Esophagus squamous epithelium (tissue), 5 donors: ENCODE results near the gene TNNC2. TPM values are rescaled to one million over a fixed set of nuclear protein-coding genes. Genes with fewer than 3 reads are reported as not detected.

ENCODE experiments used
- DNase-seq: peaks from one replicate; lab custom pipeline; 2025; lab: John Stamatoyannopoulos, UW
- H3K27ac ChIP-seq, 4 donors: fragments of 200-600 bp; sonication (generic); one replicate each; pipeline ENCODE4 v1.5.1; 2016 to 2019; ENCODE audit warnings: mild to moderate bottlenecking in 1 of 4
- H3K27me3 ChIP-seq, 4 donors: fragments of 200-600 bp; sonication (generic); 1 replicate in 3 of 4; 2 replicates in 1 of 4; pipeline versions ENCODE4 v1.5.1 to v1.6.0; 2017 to 2021; ENCODE audit warnings: antibody characterized with exemption in 1 of 4
- H3K36me3 ChIP-seq, 3 donors: fragments of 200-600 bp; sonication (generic); one replicate each; pipeline ENCODE4 v1.5.1; 2016 to 2019
- H3K4me1 ChIP-seq, 3 donors: fragments of 200-600 bp; sonication (generic); one replicate each; pipeline ENCODE4 v1.5.1; 2017 to 2019
- H3K4me3 ChIP-seq, 4 donors: fragments of 200-600 bp; sonication (generic); 1 replicate in 3 of 4; 2 replicates in 1 of 4; pipeline ENCODE4 v1.5.1; 2016 to 2019; ENCODE audit warnings: mild to moderate bottlenecking in 2 of 4, moderate library complexity in 1 of 4
- H3K9me3 ChIP-seq, 3 donors: fragments of 200-600 bp; sonication (generic); one replicate each; pipeline ENCODE4 v1.5.1; 2016 to 2019
- CTCF ChIP-seq, 6 experiments: fragments of 450-650 bp in 4 of 6; fragments of 200-600 bp in 2 of 6; sonication (generic) in 2 of 6; IDR thresholded peaks; one replicate each; pipeline ENCODE4 v1.5.1; 2016 to 2019; ENCODE audit warnings: antibody characterized with exemption in 6 of 6, mild to moderate bottlenecking in 4 of 6, moderate library complexity in 4 of 6
- POLR2A ChIP-seq, 4 donors: fragments of 450-650 bp; IDR thresholded peaks; one replicate each; pipeline ENCODE4 v1.6.1; 2017; ENCODE audit warnings: antibody characterized with exemption in 4 of 4, mild to moderate bottlenecking in 4 of 4, moderate library complexity in 3 of 4
- WGBS, 2 donors: methylation state at CpG; one replicate each; pipeline ENCODE4 v1.1.5; 2018; 5-methylcytosine and 5-hydroxymethylcytosine counted together
- intact Hi-C: fragments of 100-400 bp; cut with DNase I; formaldehyde crosslinking; loops from one replicate; pipeline ENCODE4 v1.15.0; 2022
- total RNA-seq, 4 donors: library from RNA; depleted of rRNA; stranded (reverse); fragments of >200 nt; gene quantifications; one replicate each; pipeline ENCODE4 v1.1.0, GENCODE V29; 2016
- donor health status: DM: yes; HTN: yes; CAD: no.

The TNNC2 gene
- total RNA-seq, 4 donors from 2014 or later = 1.1 TPM; not detected in 3

GRCh38 chr20:45782890-45783289 lies 44.2 kb downstream of the TNNC2 start:
- Histone ChIP-seq H3K9me3 (no peaks in the 10 kb centered on the region), H3K27ac (peak overlapping the region in 2 of 4 donors; percentile 78 to 85), H3K36me3 (no peaks in the 10 kb centered on the region), H3K4me3 (no peak overlapping the region), H3K4me1 (peaks cover 31 to 81% (median 51%) of the 10 kb centered on the region in 3 donors), H3K27me3 (no peaks in the 10 kb centered on the region)
- WGBS, 2 donors = 39 to 59% methylated on average over 4 of the region's 4 CpGs
- intact Hi-C loops = no loop called here
- no peak for DNase-seq
- TF ChIP-seq CTCF (IDR thresholded peaks at IDR 0.05) (no peak), POLR2A (IDR thresholded peaks at IDR 0.05) (no peak)

- 29 to 59% methylated on average over 4 of the region's 4 CpGs for WGBS, 2 donors
- no peak for DNase-seq
- intact Hi-C loops = no loop called here
Measured at GRCh38 chr20:45781391-45781931, 45.7 kb downstream of the TNNC2 start.

GRCh38 chr20:45780159-45780558 lies 47.0 kb downstream of the TNNC2 start:
- no peaks in the 10 kb centered on the region for H3K36me3 ChIP-seq
- no peak overlapping the region for H3K4me3 ChIP-seq
- intact Hi-C loops = no loop called here
- H3K9me3 ChIP-seq = no peaks in the 10 kb centered on the region
- TF ChIP-seq POLR2A (IDR thresholded peaks at IDR 0.05) (no peak), CTCF (IDR thresholded peaks at IDR 0.05) (no peak)
- 91 to 100% methylated on average over 2 to 3 of the region's 4 CpGs for WGBS, 2 donors
- peak overlapping the region; percentile 79 to 95 (median 92) for H3K27ac ChIP-seq
- DNase-seq = no peak
- H3K27me3 ChIP-seq = no peaks in the 10 kb centered on the region
- peaks cover 31 to 90% (median 53%) of the 10 kb centered on the region in 3 donors for H3K4me1 ChIP-seq

More at GRCh38 chr20:45781391-45781931, 45.7 kb downstream of the TNNC2 start:
- H3K27me3 ChIP-seq = no peaks in the 10 kb centered on the region
- H3K27ac ChIP-seq = peak overlapping the region; percentile 79 to 95 (median 92)
- H3K36me3 ChIP-seq = no peaks in the 10 kb centered on the region
- no peak for TF ChIP-seq CTCF (IDR thresholded peaks at IDR 0.05)
- TF ChIP-seq POLR2A (IDR thresholded peaks at IDR 0.05) = no peak
- peaks cover 31 to 86% (median 53%) of the 10 kb centered on the region in 3 donors for H3K4me1 ChIP-seq
- H3K4me3 ChIP-seq = no peak overlapping the region
- H3K9me3 ChIP-seq = no peaks in the 10 kb centered on the region

- DNase-seq = no peak
- Histone ChIP-seq H3K9me3 (no peaks in the 10 kb centered on the region), H3K4me1 (peaks cover 31 to 92% (median 51%) of the 10 kb centered on the region in 3 donors), H3K27me3 (no peaks in the 10 kb centered on the region), H3K4me3 (peak overlapping the region in 1 of 4 donors; percentile 12), H3K36me3 (no peaks in the 10 kb centered on the region), H3K27ac (peak overlapping the region; percentile 79 to 95 (median 92))
- TF ChIP-seq POLR2A (IDR thresholded peaks at IDR 0.05) = no peak
- no peak for TF ChIP-seq CTCF (IDR thresholded peaks at IDR 0.05)
- intact Hi-C loops = loop anchor here (10.0 kb wide), 1 partner anchor 314 kb away; the partner anchor contains the start of gene WFDC2
- 28 to 30% methylated on average over 8 of the region's 8 CpGs for WGBS, 2 donors
Measured at GRCh38 chr20:45779011-45779915, 47.8 kb downstream of the TNNC2 start.

- Histone ChIP-seq H3K4me3 (no peak overlapping the region), H3K9me3 (no peaks in the 10 kb centered on the region), H3K27me3 (no peaks in the 10 kb centered on the region), H3K4me1 (peaks cover 20 to 69% (median 36%) of the 10 kb centered on the region in 3 donors), H3K36me3 (no peaks in the 10 kb centered on the region), H3K27ac (no peak overlapping the region)
- WGBS, 2 donors = 84 to 87% methylated on average over 5 to 7 of the region's 7 CpGs
- DNase-seq = no peak
- no peak for TF ChIP-seq CTCF (IDR thresholded peaks at IDR 0.05)
- no peak for TF ChIP-seq POLR2A (IDR thresholded peaks at IDR 0.05)
- intact Hi-C loops = loop anchor here (10.0 kb wide), 1 partner anchor 312 kb away; the partner anchor contains the start of gene WFDC2
Measured at GRCh38 chr20:45776931-45777330, 50.2 kb downstream of the TNNC2 start.
